ENCODE data around the gene MCTP1.

Gene MCTP1

GRCh38 chr5:95114902-95115301 lies 170.0 kb downstream of the MCTP1 start:
- ATAC-seq: no peak
- TF ChIP-seq CREB5 (CRISPR knock-in tag; IDR thresholded peaks at IDR 0.05; ENCODE audit: low read depth): no peak
- TF ChIP-seq OSR1 (CRISPR knock-in tag; IDR thresholded peaks at IDR 0.05): no peak
- no peak for TF ChIP-seq TOX (CRISPR knock-in tag; IDR thresholded peaks at IDR 0.05; ENCODE audit: borderline replicate concordance)
- TF ChIP-seq PPARA (CRISPR knock-in tag; IDR thresholded peaks at IDR 0.05; ENCODE audit: borderline replicate concordance): no peak
- no peak for TF ChIP-seq GLIS3 (CRISPR knock-in tag; IDR thresholded peaks at IDR 0.05)
- no peak for TF ChIP-seq ZC3H10 (CRISPR knock-in tag; IDR thresholded peaks at IDR 0.05)
- TF ChIP-seq ZNF70 (CRISPR knock-in tag; IDR thresholded peaks at IDR 0.05): no peak
- no peak for TF ChIP-seq SNAI2 (CRISPR knock-in tag; IDR thresholded peaks at IDR 0.05)
- no peak for TF ChIP-seq TSHZ2 (CRISPR knock-in tag; IDR thresholded peaks at IDR 0.05)
- no peak for TF ChIP-seq ARNTL (CRISPR knock-in tag; IDR thresholded peaks at IDR 0.05; ENCODE audit: borderline replicate concordance, low read depth)
- TF ChIP-seq ZFP30 (CRISPR knock-in tag; IDR thresholded peaks at IDR 0.05): no peak
- no peak for TF ChIP-seq ZNF565 (CRISPR knock-in tag; conservative IDR thresholded peaks at IDR 0.05; ENCODE audit: low read depth)
- TF ChIP-seq ZNF8 (CRISPR knock-in tag; IDR thresholded peaks at IDR 0.05): no peak
- no peak for TF ChIP-seq BACH2 (CRISPR knock-in tag; IDR thresholded peaks at IDR 0.05; ENCODE audit: borderline replicate concordance)
- no peak for TF ChIP-seq ZFP3 (CRISPR knock-in tag; IDR thresholded peaks at IDR 0.05)
- TF ChIP-seq ISL1 (CRISPR knock-in tag; IDR thresholded peaks at IDR 0.05): no peak
- no peak for TF ChIP-seq RARB (CRISPR knock-in tag; IDR thresholded peaks at IDR 0.05)

GRCh38 chr5:95114305-95114704 lies 170.6 kb downstream of the MCTP1 start:
- no peak for TF ChIP-seq TSHZ2 (CRISPR knock-in tag; IDR thresholded peaks at IDR 0.05)
- no peak for TF ChIP-seq POU6F1 (CRISPR knock-in tag; IDR thresholded peaks at IDR 0.05; ENCODE audit: borderline replicate concordance, low read depth)
- no peak for TF ChIP-seq ISL1 (CRISPR knock-in tag; IDR thresholded peaks at IDR 0.05)
- no peak for TF ChIP-seq ZC3H10 (CRISPR knock-in tag; IDR thresholded peaks at IDR 0.05)
- no peak for TF ChIP-seq ZNF565 (CRISPR knock-in tag; conservative IDR thresholded peaks at IDR 0.05; ENCODE audit: low read depth)
- no peak for TF ChIP-seq ARNTL (CRISPR knock-in tag; IDR thresholded peaks at IDR 0.05; ENCODE audit: borderline replicate concordance, low read depth)
- no peak for TF ChIP-seq TOX (CRISPR knock-in tag; IDR thresholded peaks at IDR 0.05; ENCODE audit: borderline replicate concordance)
- no peak for ATAC-seq

- no peak for ATAC-seq
- TF ChIP-seq ZNF8 (CRISPR knock-in tag; IDR thresholded peaks at IDR 0.05) (no peak), POU6F1 (CRISPR knock-in tag; IDR thresholded peaks at IDR 0.05; ENCODE audit: borderline replicate concordance, low read depth) (no peak), ARNTL (CRISPR knock-in tag; IDR thresholded peaks at IDR 0.05; ENCODE audit: borderline replicate concordance, low read depth) (no peak), GLIS3 (CRISPR knock-in tag; IDR thresholded peaks at IDR 0.05) (no peak), ESRRG (CRISPR knock-in tag; IDR thresholded peaks at IDR 0.05) (no peak), ISL1 (CRISPR knock-in tag; IDR thresholded peaks at IDR 0.05) (no peak), RARB (CRISPR knock-in tag; IDR thresholded peaks at IDR 0.05) (no peak), OSR1 (CRISPR knock-in tag; IDR thresholded peaks at IDR 0.05) (no peak), TCF4 (CRISPR knock-in tag; IDR thresholded peaks at IDR 0.05; ENCODE audit: borderline replicate concordance) (no peak), CSDC2 (CRISPR knock-in tag; IDR thresholded peaks at IDR 0.05) (no peak), ZFP30 (CRISPR knock-in tag; IDR thresholded peaks at IDR 0.05) (no peak), TOX (CRISPR knock-in tag; IDR thresholded peaks at IDR 0.05; ENCODE audit: borderline replicate concordance) (no peak), ZNF565 (CRISPR knock-in tag; conservative IDR thresholded peaks at IDR 0.05; ENCODE audit: low read depth) (no peak), TSHZ2 (CRISPR knock-in tag; IDR thresholded peaks at IDR 0.05) (no peak)
These were observed 171.4 kb downstream of the MCTP1 start for GRCh38 chr5:95113489-95113888.

All from SK-N-SH treated with all-trans-retinoic acid at 6 μM for 48 hours (cell line).